Natural killer cell (primary cell): ENCODE data around the gene KIAA1614. TPM values are rescaled to one million over a fixed set of nuclear protein-coding genes. Genes with fewer than 3 reads are reported as not detected.

Experiments used
- ATAC-seq, 3 donors: fragments of 150-1000 bp in 2 of 3; fragments of 200-7000 bp in 1 of 3; cut with Tn5 transposase; 1 replicate in 1 of 3; 2 replicates in 2 of 3; pipeline ENCODE4 v1.10.0; 2021; ENCODE audit warnings: mild to moderate bottlenecking in 2 of 3, moderate library complexity in 2 of 3
- DNase-seq, 2 donors: peaks; one replicate each; pipeline versions ENCODE4 v3.0.0 to v3.0.0-alpha.2; 2013 to 2021; ENCODE audit warnings: mixed read lengths in 1 of 2
- H3K27ac ChIP-seq: one replicate; pipeline ENCODE4 v1.5.1; 2013; ENCODE audit warnings: mild to moderate bottlenecking, low read length
- H3K27me3 ChIP-seq: one replicate; pipeline ENCODE4 v1.6.1; 2013; ENCODE audit warnings: low read length; ENCODE audit not compliant: control insufficient read depth, insufficient read depth
- H3K36me3 ChIP-seq: one replicate; pipeline ENCODE4 v1.6.1; 2013; ENCODE audit warnings: low read length; ENCODE audit not compliant: control insufficient read depth, insufficient read depth
- H3K4me1 ChIP-seq: one replicate; pipeline ENCODE4 v1.6.1; 2013; ENCODE audit warnings: low read length; ENCODE audit not compliant: control insufficient read depth, insufficient read depth
- H3K4me3 ChIP-seq: one replicate; pipeline ENCODE4 v1.5.1; 2013; ENCODE audit warnings: low read length
- H3K9me3 ChIP-seq: one replicate; pipeline ENCODE4 v1.6.1; 2013; ENCODE audit warnings: low read length; ENCODE audit not compliant: control insufficient read depth, insufficient read depth
- H3K27ac Mint-ChIP-seq, 2 donors: one replicate each; pipeline ENCODE4 v1.8.0; 2022; ENCODE audit warnings: mild to moderate bottlenecking in 2 of 2, mixed read lengths in 2 of 2, moderate library complexity in 1 of 2
- H3K27me3 Mint-ChIP-seq, 2 donors: one replicate each; pipeline ENCODE4 v1.8.0; 2022; ENCODE audit warnings: low read depth in 2 of 2, mixed read lengths in 2 of 2
- H3K36me3 Mint-ChIP-seq: one replicate; pipeline ENCODE4 v1.8.0; 2022; ENCODE audit warnings: mixed read lengths
- H3K4me1 Mint-ChIP-seq, 2 donors: one replicate each; pipeline ENCODE4 v1.8.0; 2022; ENCODE audit warnings: mixed read lengths in 2 of 2
- H3K4me3 Mint-ChIP-seq: one replicate; pipeline ENCODE4 v1.8.0; 2022; ENCODE audit warnings: mild to moderate bottlenecking, moderate library complexity, mixed read lengths
- H3K9me3 Mint-ChIP-seq, 2 donors: one replicate each; pipeline ENCODE4 v1.8.0; 2022; ENCODE audit warnings: mixed read lengths in 2 of 2
- CTCF ChIP-seq: fragments of 200-600 bp; IDR thresholded peaks from one replicate; pipeline ENCODE4 v1.8.0; 2022; ENCODE audit warnings: antibody characterized with exemption
- WGBS: methylation state at CpG from one replicate; pipeline ENCODE4 v1.1.7; 2013; ENCODE audit warnings: missing lambda C conversion rate; ENCODE audit not compliant: insufficient coverage; 5-methylcytosine and 5-hydroxymethylcytosine counted together
- intact Hi-C: fragments of 100-400 bp; cut with micrococcal nuclease; formaldehyde crosslinking; loops from one replicate; pipeline ENCODE4 v1.14.2; 2022
- total RNA-seq, 4 donors: library from RNA; stranded (reverse); fragments of 120-200 nt in 1 of 4; gene quantifications; one replicate each; pipeline versions ENCODE4 v1.2.3 to v1.2.4, GENCODE V29; 2013 to 2022

Gene KIAA1614
- total RNA-seq, 3 donors from 2014 or later (not counting 1 experiment from before 2014, with no cell fraction given), result 0.09 to 0.80 (median 0.40) TPM

GRCh38 chr1:180931529-180931928, 18.8 kb downstream of the KIAA1614 start:
- H3K36me3 Mint-ChIP-seq, result no peaks in the 10 kb centered on the region
- Histone ChIP-seq H3K36me3 (no peaks in the 10 kb centered on the region), H3K9me3 (no peaks in the 10 kb centered on the region), H3K4me3 (no peak overlapping the region), H3K27ac (no peak overlapping the region), H3K27me3 (no peaks in the 10 kb centered on the region), H3K4me1 (peaks cover 13% of the 10 kb centered on the region)
- H3K27me3 Mint-ChIP-seq, result no peaks in the 10 kb centered on the region
- H3K9me3 Mint-ChIP-seq, result no peaks in the 10 kb centered on the region
- intact Hi-C loops, result no loop called here
- H3K27ac Mint-ChIP-seq, result no peak overlapping the region
- H3K4me3 Mint-ChIP-seq, result no peak overlapping the region
- 50% methylated on average over 4 of the region's 4 CpGs for WGBS
- no peak for DNase-seq
- peaks cover 0 to 9% of the 10 kb centered on the region in 2 donors for H3K4me1 Mint-ChIP-seq
- TF ChIP-seq CTCF, result no peak
- ATAC-seq, result no peak

GRCh38 chr1:180932378-180932777, 19.7 kb downstream of the KIAA1614 start:
- H3K36me3 ChIP-seq, result no peaks in the 10 kb centered on the region
- ATAC-seq (no peak), DNase-seq (no peak)
- no peak for TF ChIP-seq CTCF
- Mint-ChIP-seq H3K36me3 (no peaks in the 10 kb centered on the region), H3K9me3 (no peaks in the 10 kb centered on the region), H3K27ac (no peak overlapping the region), H3K4me3 (no peak overlapping the region), H3K4me1 (peaks cover 1 to 7% of the 10 kb centered on the region in 2 donors), H3K27me3 (no peaks in the 10 kb centered on the region)
- no peak overlapping the region for H3K4me3 ChIP-seq
- H3K27ac ChIP-seq, result no peak overlapping the region
- WGBS, result 97% methylated on average over 3 of the region's 4 CpGs
- H3K9me3 ChIP-seq, result no peaks in the 10 kb centered on the region
- no peaks in the 10 kb centered on the region for H3K27me3 ChIP-seq
- H3K4me1 ChIP-seq, result peaks cover 14% of the 10 kb centered on the region
- intact Hi-C loops, result no loop called here

GRCh38 chr1:180933141-180933540, 20.4 kb downstream of the KIAA1614 start:
- no peak for TF ChIP-seq CTCF
- Mint-ChIP-seq H3K4me1 (peaks cover 9 to 15% of the 10 kb centered on the region in 2 donors), H3K27me3 (no peaks in the 10 kb centered on the region), H3K36me3 (no peaks in the 10 kb centered on the region), H3K9me3 (no peaks in the 10 kb centered on the region), H3K4me3 (no peak overlapping the region), H3K27ac (no peak overlapping the region)
- no peak overlapping the region for H3K4me3 ChIP-seq
- DNase-seq (no peak), ATAC-seq (no peak)
- H3K36me3 ChIP-seq, result no peaks in the 10 kb centered on the region
- peaks cover 19% of the 10 kb centered on the region for H3K4me1 ChIP-seq
- H3K9me3 ChIP-seq, result no peaks in the 10 kb centered on the region
- intact Hi-C loops, result no loop called here
- H3K27me3 ChIP-seq, result no peaks in the 10 kb centered on the region
- no peak overlapping the region for H3K27ac ChIP-seq

- Histone ChIP-seq H3K9me3 (no peaks in the 10 kb centered on the region), H3K4me3 (no peak overlapping the region), H3K36me3 (no peaks in the 10 kb centered on the region), H3K27ac (no peak overlapping the region), H3K4me1 (peaks cover 19% of the 10 kb centered on the region), H3K27me3 (no peaks in the 10 kb centered on the region)
- TF ChIP-seq CTCF, result no peak
- no peak for DNase-seq
- ATAC-seq, result no peak
- no peak overlapping the region for H3K27ac Mint-ChIP-seq
- H3K4me1 Mint-ChIP-seq, result peaks cover 10 to 19% of the 10 kb centered on the region in 2 donors
- no peaks in the 10 kb centered on the region for H3K27me3 Mint-ChIP-seq
- WGBS, result 24% methylated on average over 7 of the region's 7 CpGs
- no peaks in the 10 kb centered on the region for H3K9me3 Mint-ChIP-seq
- H3K36me3 Mint-ChIP-seq, result no peaks in the 10 kb centered on the region
- no peak overlapping the region for H3K4me3 Mint-ChIP-seq
- intact Hi-C loops, result no loop called here
Observed at GRCh38 chr1:180934563-180934962, 21.9 kb downstream of the KIAA1614 start.
